GM19240 (cell line): ENCODE results near the gene SPATA46.

Experiments
- DNase-seq: peaks from one replicate; pipeline ENCODE4 v3.0.0; 2011; ENCODE audit warnings: low spot score; ENCODE audit not compliant: insufficient read length

SPATA46 gene

GRCh38 chr1:162391790-162392563, 15.3 kb upstream of the SPATA46 start:
- peak; percentile 29 for DNase-seq

GRCh38 chr1:162390396-162391185, 13.9 kb upstream of the SPATA46 start:
- DNase-seq: no peak

- no peak for DNase-seq
Observed at GRCh38 chr1:162389971-162390370, 13.3 kb upstream of the SPATA46 start.

- no peak for DNase-seq
Observed at GRCh38 chr1:162389021-162389818, 12.6 kb upstream of the SPATA46 start.

- no peak for DNase-seq
Observed at GRCh38 chr1:162388615-162389014, 12.0 kb upstream of the SPATA46 start.

- DNase-seq: no peak
Observed at GRCh38 chr1:162388083-162388594, 11.5 kb upstream of the SPATA46 start.

- no peak for DNase-seq
Observed at GRCh38 chr1:162387226-162388082, 10.8 kb upstream of the SPATA46 start.

- DNase-seq: no peak
Observed at GRCh38 chr1:162386292-162387225, 9.9 kb upstream of the SPATA46 start.

- DNase-seq: no peak
Observed at GRCh38 chr1:162385702-162386101, 9.0 kb upstream of the SPATA46 start.

GRCh38 chr1:162385280-162385623, 8.6 kb upstream of the SPATA46 start:
- no peak for DNase-seq

- no peak for DNase-seq
Observed at GRCh38 chr1:162384601-162385279, 8.1 kb upstream of the SPATA46 start.

GRCh38 chr1:162384116-162384515, 7.5 kb upstream of the SPATA46 start:
- DNase-seq: no peak

GRCh38 chr1:162383516-162383915, 6.9 kb upstream of the SPATA46 start:
- no peak for DNase-seq

- no peak for DNase-seq
Observed at GRCh38 chr1:162383091-162383490, 6.4 kb upstream of the SPATA46 start.

- DNase-seq: no peak
Observed at GRCh38 chr1:162381941-162382750, 5.5 kb upstream of the SPATA46 start.

- no peak for DNase-seq
Observed at GRCh38 chr1:162381383-162381782, 4.7 kb upstream of the SPATA46 start, which contains the start of gene C1orf226. C1orf226 (plus strand) TSS chr1:162381728; CDS start chr1:162381902, 174 bp downstream.

GRCh38 chr1:162380061-162380846, 3.6 kb upstream of the SPATA46 start:
- no peak for DNase-seq
